T-helper 1 cell treated with Interleukin-12 subunit alpha and Interleukin-12 subunit beta and Interleukin-4 antibody, amounts not matched to agents 30 ng/mL and 1 ng/mL, for 36 hours (primary cell): ENCODE data around the gene PRELID3B. TPM values are rescaled to one million over a fixed set of nuclear protein-coding genes. Genes with fewer than 3 reads are reported as not detected.

Source experiments
- intact Hi-C: fragments of 100-400 bp; cut with micrococcal nuclease; formaldehyde crosslinking; loops from one replicate; pipeline ENCODE4 v1.15.1; 2024
- total RNA-seq: library from RNA; stranded (reverse); gene quantifications from 2 replicates; pipeline ENCODE4 v1.2.3, GENCODE V29; 2022

Gene PRELID3B
- total RNA-seq, 1 donor from 2014 or later, result 68.7 TPM

DNA sequence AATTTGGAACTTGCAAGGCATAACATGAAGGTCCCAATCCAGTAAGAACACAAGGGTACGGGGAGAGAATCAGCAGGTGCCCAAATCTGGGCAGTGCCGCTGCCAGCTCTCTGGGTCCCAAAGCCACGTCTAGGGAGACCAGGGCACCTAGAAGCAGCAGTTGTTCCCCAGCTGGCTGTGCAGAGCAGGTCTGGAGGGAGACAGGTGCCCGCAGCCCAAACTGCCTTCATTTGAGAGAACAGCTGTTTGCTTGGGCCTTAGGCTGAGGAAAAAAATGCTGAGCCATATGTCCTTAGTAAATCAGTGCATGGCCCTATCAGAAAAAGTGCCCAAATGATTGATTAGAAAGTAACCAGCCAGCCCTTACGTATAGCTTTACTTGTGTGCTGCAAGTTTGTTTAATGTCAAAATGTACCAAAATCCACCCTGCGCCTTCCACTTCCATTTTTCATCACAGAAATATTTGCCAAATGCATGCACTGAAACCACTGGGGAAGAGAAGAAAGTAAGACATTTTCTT, 9.1 kb upstream of the PRELID3B start:
- intact Hi-C loops, result no loop called here

DNA sequence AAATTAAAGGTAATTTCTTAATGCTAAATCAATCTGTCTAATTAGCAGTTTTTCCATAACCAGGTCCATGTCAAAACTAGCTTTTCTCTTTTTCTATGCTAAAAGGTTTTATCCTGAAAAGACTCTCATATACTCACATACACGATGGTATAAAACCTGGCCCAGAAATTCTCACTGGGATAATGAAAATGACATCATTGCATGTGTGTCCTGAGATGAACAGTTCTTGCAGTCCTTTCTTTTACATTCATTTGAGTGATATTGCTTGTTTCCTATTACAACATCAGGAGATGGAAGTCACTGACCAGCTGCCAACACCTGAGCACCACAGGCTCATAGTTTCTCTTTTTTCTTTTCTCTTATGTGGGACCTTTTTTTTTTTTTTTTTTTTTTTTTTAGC, 7.9 kb upstream of the PRELID3B start:
- intact Hi-C loops, result no loop called here

DNA sequence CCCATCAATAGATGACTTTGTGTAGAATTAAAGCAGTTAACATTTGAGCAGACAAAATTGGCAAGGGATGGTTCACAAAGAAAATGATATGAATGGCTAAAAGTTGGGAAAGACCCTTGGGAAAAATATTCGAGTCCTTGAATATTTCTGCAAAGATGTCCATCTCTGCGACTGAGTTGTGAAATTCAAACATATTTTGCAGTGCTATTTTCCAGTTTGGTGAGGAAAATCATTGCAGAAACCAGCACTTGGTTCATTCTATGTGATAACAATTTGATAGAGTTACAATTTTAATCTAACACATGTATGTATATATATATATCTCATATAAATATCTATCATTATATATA, 6.1 kb upstream of the PRELID3B start:
- intact Hi-C loops, result no loop called here

DNA sequence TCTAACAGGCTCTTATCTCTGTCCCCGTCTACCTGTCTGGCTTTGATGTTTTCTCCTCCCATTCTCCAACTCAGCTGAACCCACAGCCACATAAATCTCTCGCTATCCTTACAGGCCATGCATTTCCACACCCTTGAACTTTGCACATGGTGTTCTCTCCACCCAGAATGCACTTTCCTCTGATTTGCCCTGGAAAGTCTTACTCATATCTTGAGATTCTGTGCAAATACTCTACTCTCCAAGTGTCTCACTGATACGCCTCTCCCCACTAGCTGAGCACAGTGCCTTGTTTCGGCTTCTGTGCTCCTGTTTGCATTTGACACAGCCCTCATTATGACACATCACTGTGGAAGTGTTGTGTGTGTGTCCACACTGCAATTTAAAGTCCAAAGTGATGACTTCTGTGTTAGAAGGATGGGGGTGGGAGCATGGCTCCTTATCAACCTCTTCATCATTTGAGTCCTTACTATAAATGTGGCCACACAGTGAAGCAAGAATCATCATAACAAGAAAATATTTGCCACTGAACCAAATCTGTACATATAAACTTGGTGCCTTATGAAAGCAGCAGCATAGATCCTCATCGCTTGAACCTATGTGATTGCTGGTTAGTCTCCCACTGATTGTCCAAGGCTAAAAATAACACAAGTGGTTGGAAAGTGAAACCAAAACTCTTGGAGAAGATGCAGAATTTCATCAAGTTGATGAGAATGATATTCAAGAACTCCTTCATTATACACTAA, 5.5 kb upstream of the PRELID3B start:
- intact Hi-C loops, result no loop called here

DNA sequence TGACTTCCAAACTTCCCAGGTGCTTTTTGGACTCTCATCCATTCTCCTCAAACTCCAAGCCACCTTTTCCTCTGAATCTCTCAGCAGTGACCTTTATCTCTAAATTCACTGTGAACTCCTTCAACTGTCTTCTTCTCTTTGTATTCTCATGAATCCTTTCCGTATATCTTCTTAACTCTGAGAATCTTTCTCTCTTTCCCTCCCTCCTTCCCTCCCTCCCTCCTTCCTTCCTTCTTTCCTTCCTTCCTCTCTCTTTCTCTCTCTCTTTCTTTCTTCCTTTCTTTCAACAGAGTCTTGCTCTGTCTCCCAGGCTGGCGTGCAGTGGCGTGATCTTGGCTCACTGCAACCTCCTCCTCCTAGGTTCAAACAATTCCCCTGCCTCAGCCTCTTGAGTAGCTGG, 4.3 kb upstream of the PRELID3B start:
- intact Hi-C loops, result no loop called here

DNA sequence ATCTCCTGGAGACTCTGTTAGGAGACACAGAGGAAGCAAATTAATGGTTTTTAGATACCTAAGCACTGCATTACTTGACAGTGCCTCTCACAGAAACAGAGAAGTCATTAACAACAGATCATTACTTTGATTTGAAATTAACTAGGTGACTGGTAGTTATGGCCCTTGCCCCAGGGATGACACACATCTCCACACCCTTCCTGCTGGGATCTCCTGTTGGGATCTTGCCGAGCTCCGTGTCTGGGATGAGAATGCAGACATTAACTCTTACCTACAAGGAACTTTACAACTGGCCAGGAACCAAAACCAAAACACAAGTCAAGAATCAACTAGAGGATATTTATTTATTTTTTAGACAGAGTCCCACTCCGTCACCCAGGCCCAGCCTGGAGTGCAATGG, 2.2 kb upstream of the PRELID3B start:
- intact Hi-C loops, result loop anchor here (5.0 kb wide), 1 partner anchor 1652 kb away; the partner anchor contains the start of gene RBM38

- intact Hi-C loops, result loop anchor here (5.0 kb wide), 1 partner anchor 1652 kb away; the partner anchor contains the start of gene RBM38
These were observed 1.7 kb upstream of the PRELID3B start for GRCh38 chr20:59044295-59044694.

- intact Hi-C loops, result loop anchor here (2.0 to 5.0 kb wide), 2 partner anchors 39 to 1651 kb away; partner anchors contain the start of gene RBM38
These were observed 1.1 kb upstream of the PRELID3B start for GRCh38 chr20:59043698-59044097.

DNA sequence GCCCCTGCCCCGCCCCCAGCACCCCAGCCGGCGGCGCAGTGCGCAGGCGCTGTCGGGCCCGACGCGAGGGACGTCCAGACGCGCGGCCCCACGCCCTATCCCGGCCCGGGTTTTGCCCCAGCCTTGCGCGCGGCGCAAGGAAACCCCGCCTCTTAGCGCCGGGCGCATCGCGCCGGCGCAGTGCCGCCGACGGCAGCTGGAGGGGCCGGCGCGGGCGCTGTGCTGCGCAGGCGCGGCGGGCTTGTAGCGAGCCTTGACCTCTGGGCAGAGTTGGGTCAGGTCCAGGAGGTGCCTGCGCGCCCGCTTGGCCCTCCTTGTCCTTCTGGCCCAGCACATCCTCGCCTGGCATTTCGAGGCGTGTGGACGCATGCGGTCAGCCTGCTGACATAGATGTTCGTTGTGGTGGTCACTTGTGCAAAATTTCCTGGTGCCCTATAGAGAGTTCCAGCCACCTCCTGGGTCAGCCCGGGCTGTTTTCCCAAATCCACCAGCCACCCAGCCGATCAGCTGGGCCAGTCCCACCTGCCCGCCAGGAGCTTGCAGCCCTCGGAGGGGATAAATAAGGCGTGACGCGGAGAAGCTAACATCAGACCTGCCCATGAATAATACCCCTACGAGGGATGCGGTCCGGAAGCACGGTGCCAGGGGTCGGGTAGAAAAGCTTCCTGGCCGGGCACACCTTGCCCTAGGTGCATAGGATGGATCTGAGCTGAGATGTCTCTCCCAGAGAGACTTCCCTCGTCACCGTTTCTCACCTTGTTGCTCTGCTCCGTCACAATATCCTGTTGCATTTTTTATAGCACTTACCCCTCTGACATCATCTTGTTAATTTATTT, 428 bp upstream of the PRELID3B start:
- intact Hi-C loops, result loop anchor here (1.0 to 5.0 kb wide), 5 partner anchors 11 to 1651 kb away; partner anchors contain the start of genes ATP5F1E, NELFCD, RBM38 and VAPB

DNA sequence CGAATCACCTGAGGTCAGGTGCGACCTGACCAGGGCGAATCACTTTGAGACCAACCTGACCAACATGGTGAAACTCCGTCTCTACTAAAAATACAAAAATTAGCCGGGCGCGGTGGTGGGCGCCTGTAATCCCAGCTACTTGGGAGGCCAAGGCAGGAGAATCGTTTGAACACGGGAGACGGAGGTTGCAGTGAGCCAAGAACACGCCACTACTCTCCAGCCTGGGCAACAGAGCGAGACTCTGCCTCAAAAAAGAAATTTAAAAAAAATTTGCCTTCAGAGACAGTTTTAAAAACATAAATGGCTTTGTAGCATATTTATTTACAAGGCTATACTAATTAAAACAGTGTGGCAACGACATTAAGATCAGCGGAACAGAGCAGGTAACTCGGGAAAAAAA, 1.1 kb downstream of the PRELID3B start:
- intact Hi-C loops, result loop anchor here (5.0 kb wide), 1 partner anchor 1649 kb away; the partner anchor contains the start of gene RBM38

GRCh38 chr20:59040667-59041066, 1.9 kb downstream of the PRELID3B start:
- intact Hi-C loops, result loop anchor here (5.0 kb wide), 1 partner anchor 1648 kb away; the partner anchor contains the start of gene RBM38

DNA sequence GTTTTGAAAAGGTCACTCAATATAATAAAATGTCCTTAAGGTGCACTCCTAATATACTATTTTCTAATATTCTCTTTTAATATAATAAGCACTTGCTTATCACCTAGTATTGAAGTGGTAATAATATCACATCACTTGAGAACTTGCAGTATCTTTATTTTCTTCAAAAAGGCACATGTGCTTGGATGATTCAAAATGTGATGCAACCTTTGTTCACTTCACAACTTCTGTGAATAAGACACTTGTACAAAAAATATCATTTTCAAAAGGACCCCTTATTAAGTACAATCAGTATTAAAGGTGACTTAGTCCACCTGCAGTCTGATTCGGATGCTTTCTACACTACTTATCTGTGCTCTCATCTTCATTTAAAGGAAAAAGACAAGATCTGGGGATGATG, 3.4 kb downstream of the PRELID3B start:
- intact Hi-C loops, result no loop called here

- intact Hi-C loops, result no loop called here
These were observed 5.2 kb downstream of the PRELID3B start for GRCh38 chr20:59037386-59037785.

- intact Hi-C loops, result no loop called here
These were observed 7.2 kb downstream of the PRELID3B start for GRCh38 chr20:59035381-59035780.

- intact Hi-C loops, result loop anchor here (2.0 to 5.0 kb wide), 6 partner anchors 17 to 796 kb away; partner anchors contain the start of gene VAPB
These were observed 8.9 kb downstream of the PRELID3B start for GRCh38 chr20:59033616-59034165.

DNA sequence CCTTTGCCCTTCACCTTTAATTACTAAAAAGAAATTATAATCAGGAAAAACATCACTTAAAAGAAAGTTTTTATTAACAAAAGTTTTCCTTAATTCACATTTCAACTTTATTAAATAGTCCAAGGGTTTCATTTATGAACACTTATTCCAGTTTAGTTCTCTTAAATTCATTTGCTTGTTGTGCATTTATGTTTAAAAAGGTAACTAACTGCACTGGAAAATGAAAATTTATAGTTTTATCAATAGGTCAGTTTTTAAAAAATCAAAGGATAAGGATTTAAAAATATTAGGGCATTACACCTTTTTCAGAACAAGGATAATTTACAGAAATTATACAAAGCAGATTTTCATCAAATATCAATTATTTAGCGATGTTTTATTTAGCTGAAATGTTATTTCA, 9.5 kb downstream of the PRELID3B start:
- intact Hi-C loops, result loop anchor here (2.0 to 5.0 kb wide), 6 partner anchors 16 to 796 kb away; partner anchors contain the start of gene VAPB

GRCh38 chr20:59032713-59033059, 9.9 kb downstream of the PRELID3B start:
- intact Hi-C loops, result loop anchor here (1.0 to 5.0 kb wide), 13 partner anchors 10 to 795 kb away; partner anchors contain the start of genes CTSZ, NELFCD, PRELID3B and VAPB

- intact Hi-C loops, result loop anchor here (1.0 to 5.0 kb wide), 13 partner anchors 10 to 795 kb away; partner anchors contain the start of genes CTSZ, NELFCD, PRELID3B and VAPB
These were observed 10.4 kb downstream of the PRELID3B start, which contains the start of gene ATP5F1E for GRCh38 chr20:59032023-59032712. TSS of gene ATP5F1E (minus strand) at chr20:59032335. CDS start at chr20:59032251, 84 bp downstream.

DNA sequence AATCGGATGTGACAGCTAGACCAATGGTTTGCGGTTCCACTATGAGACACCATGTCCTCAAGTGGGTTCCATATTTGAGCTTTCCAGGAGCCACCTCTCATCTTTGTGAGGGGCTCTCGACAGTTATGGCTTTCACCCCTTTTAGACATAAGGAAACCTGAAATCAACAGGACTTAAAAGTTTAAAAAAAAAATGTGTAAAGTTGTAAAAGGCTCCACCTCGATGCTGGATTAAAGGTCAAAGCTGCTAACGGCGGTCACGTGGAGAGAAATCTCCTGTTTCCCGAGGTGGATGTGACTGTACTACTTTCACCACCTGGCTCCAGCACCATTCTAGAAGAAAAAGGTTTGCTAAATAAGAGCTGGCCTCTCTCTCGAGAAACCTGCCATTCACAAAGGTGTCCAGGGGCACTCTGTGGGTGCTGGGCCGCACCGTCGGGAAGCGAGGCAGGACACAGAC, 11.0 kb downstream of the PRELID3B start:
- intact Hi-C loops, result loop anchor here (1.0 to 5.0 kb wide), 13 partner anchors 11 to 794 kb away; partner anchors contain the start of genes CTSZ, NELFCD, PRELID3B and VAPB

GRCh38 chr20:59030911-59031563, 11.5 kb downstream of the PRELID3B start:
- intact Hi-C loops, result loop anchor here (5.0 kb wide), 3 partner anchors 116 to 794 kb away; no protein-coding TSS in a partner anchor
